Activated naive CD8-positive, alpha-beta T cell treated with anti-CD3 and anti-CD28 coated beads, Interleukin-2, amount 10 ng/mL, durations not matched to agents 7 days and 5 days (primary cell): ENCODE data around the gene VANGL2. TPM values are rescaled to one million over a fixed set of nuclear protein-coding genes. Genes with fewer than 3 reads are reported as not detected.

Experiments used
- ATAC-seq: fragments of 150-1000 bp; cut with Tn5 transposase; one replicate; pipeline ENCODE4 v1.10.0; 2021; ENCODE audit warnings: low read depth, moderate library complexity
- POLR2A ChIA-PET: fragments of 350-600 bp; sonication (Branson Sonifier 250); formaldehyde crosslinking; loops from one replicate; lab custom pipeline; 2021; ENCODE audit warnings: antibody characterized with exemption; lab: Charles Lee
- DNase-seq: peaks from one replicate; pipeline ENCODE4 v3.0.0; 2021
- H3K27ac Mint-ChIP-seq: one replicate; pipeline ENCODE4 v1.8.0; 2022; ENCODE audit warnings: mild to moderate bottlenecking, mixed read lengths
- H3K27me3 Mint-ChIP-seq: one replicate; pipeline ENCODE4 v1.8.0; 2022; ENCODE audit warnings: mild to moderate bottlenecking, moderate library complexity, mixed read lengths
- H3K36me3 Mint-ChIP-seq: one replicate; pipeline ENCODE4 v1.8.0; 2021; ENCODE audit warnings: mild to moderate bottlenecking, mixed read lengths
- H3K4me1 Mint-ChIP-seq: one replicate; pipeline ENCODE4 v1.8.0; 2021; ENCODE audit warnings: mixed read lengths
- H3K4me3 Mint-ChIP-seq: one replicate; pipeline ENCODE4 v1.8.0; 2022; ENCODE audit warnings: mild to moderate bottlenecking, moderate library complexity, mixed read lengths
- H3K9me3 Mint-ChIP-seq: one replicate; pipeline ENCODE4 v1.8.0; 2021; ENCODE audit warnings: mixed read lengths
- total RNA-seq, 2 experiments: library from RNA; stranded (reverse); gene quantifications; one replicate each; pipeline ENCODE4 v1.2.3, GENCODE V29; 2021

Gene VANGL2
- total RNA-seq, 2 experiments from 2014 or later = 0.06 to 0.34 TPM

DNA sequence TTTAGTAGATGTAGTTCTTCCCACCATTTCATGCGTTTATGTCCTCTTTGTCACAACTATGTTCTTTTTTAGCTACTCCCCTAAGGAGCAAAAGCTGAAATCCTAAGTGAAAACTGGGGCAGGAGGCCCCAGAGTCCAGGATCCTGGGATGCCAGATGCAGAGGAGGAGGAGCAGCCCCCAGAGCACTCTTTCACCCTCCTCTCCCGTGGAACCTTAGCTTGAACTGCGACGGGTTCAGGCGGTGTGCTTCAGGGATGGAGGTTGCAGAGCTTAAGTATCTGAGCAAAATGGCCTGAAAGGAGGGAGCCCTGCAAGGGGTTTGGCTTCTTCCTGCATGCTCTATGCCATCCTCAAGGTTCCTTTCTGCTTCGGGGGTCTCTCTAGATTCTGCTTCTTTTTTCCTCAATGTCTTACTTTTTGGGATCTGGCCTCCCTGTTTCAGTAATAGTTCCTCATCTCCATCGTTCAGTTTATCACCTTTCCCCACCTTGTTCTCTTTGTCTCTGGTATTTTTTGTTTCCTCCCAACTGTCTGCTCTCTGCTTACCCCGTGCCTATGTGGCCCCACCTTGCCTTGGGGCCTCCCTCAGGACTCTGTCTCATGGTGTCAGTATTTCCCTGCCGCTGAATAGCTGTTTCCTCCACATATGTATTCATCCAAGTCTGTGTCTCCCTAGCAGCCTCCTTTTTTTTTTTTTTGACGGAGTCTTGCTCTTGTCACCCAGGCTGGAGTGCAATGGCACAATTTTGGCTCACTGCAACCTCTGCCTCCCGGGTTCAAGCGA is 36.2 kb upstream of the VANGL2 start:
- H3K27ac Mint-ChIP-seq = peak overlapping the region; percentile 47
- POLR2A ChIA-PET = no interaction called here
- no peak overlapping the region for H3K4me3 Mint-ChIP-seq

DNA sequence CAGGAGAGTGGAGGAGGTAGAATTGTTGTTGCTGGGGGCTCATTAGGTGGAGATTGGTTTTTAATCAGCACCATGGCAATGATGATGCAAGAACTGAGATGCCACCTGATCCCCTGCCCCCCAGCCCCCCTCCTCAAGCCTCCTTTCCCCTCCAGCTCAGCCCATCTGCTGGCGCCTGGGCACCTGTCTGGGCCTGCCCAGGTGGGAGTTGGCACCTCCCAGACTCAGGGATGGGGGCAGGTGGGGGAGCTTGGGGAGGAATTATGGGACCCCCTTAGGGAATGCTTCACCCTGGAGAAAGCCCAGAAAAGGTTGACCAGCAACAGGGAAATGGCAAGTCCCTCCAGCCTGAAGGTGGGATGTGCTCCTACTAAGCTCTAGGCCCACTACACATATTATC is 35.0 kb upstream of the VANGL2 start:
- no peak for DNase-seq
- ATAC-seq = no peak
- Mint-ChIP-seq H3K4me1 (peaks cover 14% of the 10 kb centered on the region), H3K27ac (no peak overlapping the region), H3K27me3 (no peaks in the 10 kb centered on the region), H3K9me3 (no peaks in the 10 kb centered on the region), H3K4me3 (no peak overlapping the region), H3K36me3 (no peaks in the 10 kb centered on the region)
- POLR2A ChIA-PET = no interaction called here

More for the DNA sequence above, 36.2 kb upstream of the VANGL2 start:
- DNase-seq (no peak), ATAC-seq (no peak)
- Mint-ChIP-seq H3K27me3 (no peaks in the 10 kb centered on the region), H3K9me3 (no peaks in the 10 kb centered on the region), H3K36me3 (no peaks in the 10 kb centered on the region), H3K4me1 (peaks cover 14% of the 10 kb centered on the region)

DNA sequence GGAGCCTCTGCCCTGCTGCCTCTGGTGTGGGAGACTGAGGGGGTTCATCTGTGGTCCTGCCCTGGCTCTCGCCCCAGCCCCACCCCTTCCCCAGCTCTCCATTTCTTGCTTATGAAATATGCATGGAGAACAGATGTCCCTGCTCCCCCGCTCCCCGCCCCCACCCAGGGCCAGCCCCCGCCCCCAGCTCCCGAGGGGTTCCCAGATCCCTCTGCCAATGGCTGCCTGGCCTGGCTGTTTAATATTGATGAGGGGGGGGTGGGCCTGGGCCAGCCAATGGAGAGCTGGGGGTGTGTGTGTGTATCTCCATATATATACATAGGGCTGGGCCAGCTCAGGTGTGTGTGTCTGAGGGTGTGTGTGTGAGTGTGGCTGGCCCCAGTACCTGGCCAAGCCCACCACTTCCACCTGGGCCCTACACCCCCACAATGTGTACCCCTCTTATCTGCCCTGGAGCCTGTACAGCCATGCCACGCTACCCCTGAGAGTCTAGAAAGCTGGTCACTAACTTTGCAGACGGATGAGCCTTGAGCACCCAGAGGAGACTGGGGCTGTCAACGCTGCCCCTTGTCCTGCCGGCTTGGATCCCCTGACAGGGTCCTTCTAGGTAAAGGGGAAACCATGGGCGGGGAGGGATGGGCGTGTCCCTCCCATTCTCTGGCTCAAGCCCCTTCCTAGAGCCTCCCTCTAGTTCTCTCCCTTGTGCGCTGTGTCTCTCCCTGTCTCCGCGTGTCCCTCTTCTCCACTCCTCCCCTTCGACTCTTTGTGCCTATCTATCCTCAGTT is 33.4 kb upstream of the VANGL2 start, which contains the start of gene NHLH1:
Gene NHLH1 (plus strand): TSS at position 341 of the 785 bp plus-strand sequence. CDS start 3,661 bp downstream, outside the sequence.
- DNase-seq (no peak), ATAC-seq (no peak)
- Mint-ChIP-seq H3K27ac (peak within 1 kb of the TSS; percentile 61), H3K36me3 (no peaks in the 10 kb centered on the region), H3K4me1 (peaks cover 14% of the 10 kb centered on the region), H3K4me3 (no peak within 1 kb of the TSS), H3K9me3 (no peaks in the 10 kb centered on the region), H3K27me3 (no peaks in the 10 kb centered on the region)
- POLR2A ChIA-PET = no interaction called here

DNA sequence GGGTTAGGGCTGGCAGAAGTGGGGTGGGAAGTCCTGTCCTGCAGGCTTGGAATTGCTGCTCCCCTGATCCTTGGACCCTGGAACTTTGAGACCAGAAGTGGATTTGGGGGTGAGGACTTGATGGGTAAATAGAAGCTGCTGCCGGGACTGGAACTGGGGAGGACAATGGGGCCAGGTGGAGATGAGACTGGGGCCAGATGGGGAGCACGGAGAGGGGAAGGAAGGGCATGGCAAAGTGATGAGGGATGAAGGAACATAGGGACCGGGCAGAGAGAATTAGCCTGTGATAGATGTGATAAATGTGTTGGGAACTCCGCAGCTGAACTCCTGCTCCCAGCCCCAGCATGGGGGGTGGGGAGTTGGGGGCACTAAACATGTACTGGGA is 32.9 kb upstream of the VANGL2 start:
- H3K27me3 Mint-ChIP-seq = no peaks in the 10 kb centered on the region
- H3K27ac Mint-ChIP-seq = peak overlapping the region; percentile 61
- no peak for DNase-seq
- no peak overlapping the region for H3K4me3 Mint-ChIP-seq
- POLR2A ChIA-PET = interaction anchor here (0.6 kb wide), 1 partner anchor 121 kb away, joined by 3 read pairs; no protein-coding TSS in a partner anchor
- no peak for ATAC-seq
- no peaks in the 10 kb centered on the region for H3K36me3 Mint-ChIP-seq
- H3K9me3 Mint-ChIP-seq = no peaks in the 10 kb centered on the region
- peaks cover 14% of the 10 kb centered on the region for H3K4me1 Mint-ChIP-seq

GRCh38 chr1:160367934-160368923 is 32.1 kb upstream of the VANGL2 start:
- POLR2A ChIA-PET = interaction anchor here (0.6 kb wide), 1 partner anchor 120 kb away, joined by 3 read pairs; no protein-coding TSS in a partner anchor
- no peaks in the 10 kb centered on the region for H3K27me3 Mint-ChIP-seq
- H3K36me3 Mint-ChIP-seq = no peaks in the 10 kb centered on the region
- no peak overlapping the region for H3K4me3 Mint-ChIP-seq
- ATAC-seq (peak; percentile 59), DNase-seq (no peak)
- H3K27ac Mint-ChIP-seq = peak overlapping the region; percentile 61
- peaks cover 13% of the 10 kb centered on the region for H3K4me1 Mint-ChIP-seq
- no peaks in the 10 kb centered on the region for H3K9me3 Mint-ChIP-seq

DNA sequence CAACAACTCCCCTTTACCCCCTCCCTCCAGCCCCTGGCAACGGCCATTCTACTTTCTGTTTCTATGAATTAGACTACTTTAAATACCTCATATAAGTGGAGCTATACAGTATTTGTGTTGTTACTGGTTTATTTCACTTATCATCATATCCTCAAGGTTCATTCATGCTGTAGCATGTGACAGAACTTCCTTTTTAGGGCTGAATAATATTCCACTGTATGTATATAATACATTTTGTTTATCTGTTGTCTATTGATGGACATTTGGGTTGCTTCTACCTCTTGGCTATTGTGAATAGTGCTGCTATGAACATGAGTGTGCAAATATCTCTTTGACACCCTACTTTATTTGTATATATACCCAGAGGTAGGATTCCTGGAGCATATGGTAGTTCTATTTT is 31.3 kb upstream of the VANGL2 start:
- Mint-ChIP-seq H3K27me3 (no peaks in the 10 kb centered on the region), H3K27ac (no peak overlapping the region), H3K4me1 (peaks cover 11% of the 10 kb centered on the region), H3K36me3 (no peaks in the 10 kb centered on the region), H3K4me3 (no peak overlapping the region), H3K9me3 (no peaks in the 10 kb centered on the region)
- POLR2A ChIA-PET = no interaction called here
- no peak for ATAC-seq
- no peak for DNase-seq

DNA sequence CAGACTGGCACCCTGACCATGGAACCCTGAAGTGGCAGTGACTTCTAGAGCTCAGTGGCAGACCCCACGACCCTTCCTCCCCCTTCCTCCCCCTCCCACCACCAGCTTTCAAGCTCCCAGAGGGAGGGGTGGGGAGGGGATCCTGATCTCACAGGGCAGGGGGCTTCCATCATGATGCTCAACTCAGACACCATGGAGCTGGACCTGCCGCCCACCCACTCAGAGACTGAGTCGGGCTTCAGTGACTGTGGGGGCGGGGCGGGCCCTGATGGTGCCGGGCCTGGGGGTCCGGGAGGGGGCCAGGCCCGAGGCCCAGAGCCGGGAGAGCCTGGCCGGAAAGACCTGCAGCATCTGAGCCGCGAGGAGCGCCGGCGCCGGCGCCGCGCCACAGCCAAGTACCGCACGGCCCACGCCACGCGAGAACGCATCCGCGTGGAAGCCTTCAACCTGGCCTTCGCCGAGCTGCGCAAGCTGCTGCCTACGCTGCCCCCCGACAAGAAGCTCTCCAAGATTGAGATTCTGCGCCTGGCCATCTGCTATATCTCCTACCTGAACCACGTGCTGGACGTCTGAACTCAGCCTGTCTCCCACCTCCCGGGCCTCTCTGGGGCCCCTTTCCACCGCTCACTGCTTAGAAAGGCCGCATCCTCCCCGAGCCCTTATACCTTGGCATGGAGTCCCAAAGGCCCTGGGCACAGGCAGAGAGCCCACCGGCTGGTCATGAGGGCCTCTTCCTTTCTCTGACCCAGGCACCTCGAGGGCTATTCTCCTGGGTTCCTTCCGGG is 29.6 kb upstream of the VANGL2 start:
- H3K27ac Mint-ChIP-seq = no peak overlapping the region
- peaks cover 14% of the 10 kb centered on the region for H3K4me1 Mint-ChIP-seq
- POLR2A ChIA-PET = no interaction called here
- no peaks in the 10 kb centered on the region for H3K27me3 Mint-ChIP-seq
- H3K4me3 Mint-ChIP-seq = no peak overlapping the region
- ATAC-seq (no peak), DNase-seq (no peak)
- H3K36me3 Mint-ChIP-seq = no peaks in the 10 kb centered on the region
- H3K9me3 Mint-ChIP-seq = no peaks in the 10 kb centered on the region

GRCh38 chr1:160371346-160371631 is 29.1 kb upstream of the VANGL2 start:
- H3K27ac Mint-ChIP-seq = no peak overlapping the region
- H3K27me3 Mint-ChIP-seq = no peaks in the 10 kb centered on the region
- H3K4me1 Mint-ChIP-seq = peaks cover 18% of the 10 kb centered on the region
- POLR2A ChIA-PET = no interaction called here
- H3K36me3 Mint-ChIP-seq = no peaks in the 10 kb centered on the region
- DNase-seq = no peak
- H3K4me3 Mint-ChIP-seq = no peak overlapping the region
- ATAC-seq = no peak
- H3K9me3 Mint-ChIP-seq = no peaks in the 10 kb centered on the region

GRCh38 chr1:160371756-160372155 is 28.6 kb upstream of the VANGL2 start:
- ATAC-seq (no peak), DNase-seq (no peak)
- Mint-ChIP-seq H3K4me1 (peaks cover 20% of the 10 kb centered on the region), H3K4me3 (no peak overlapping the region), H3K9me3 (no peaks in the 10 kb centered on the region), H3K27ac (no peak overlapping the region), H3K27me3 (no peaks in the 10 kb centered on the region), H3K36me3 (no peaks in the 10 kb centered on the region)
- POLR2A ChIA-PET = no interaction called here

DNA sequence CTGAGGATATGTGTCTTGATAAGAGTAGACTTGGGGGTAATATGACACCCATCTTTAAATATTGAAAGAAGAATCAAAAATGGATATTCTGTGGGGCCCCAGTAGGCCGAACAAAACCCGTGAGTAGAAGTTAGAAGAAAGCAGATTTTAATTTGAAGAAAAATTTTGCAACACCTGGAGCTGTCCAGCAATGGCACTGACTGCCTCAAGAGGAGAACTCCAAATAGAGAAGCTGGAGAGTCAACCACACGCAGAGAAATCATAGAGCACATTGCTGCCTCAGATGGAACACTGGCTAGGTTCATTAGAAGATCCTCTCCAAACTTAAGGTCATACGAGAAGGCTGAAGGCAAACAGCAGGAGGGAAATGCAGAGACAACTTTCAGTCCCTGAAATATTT is 26.7 kb upstream of the VANGL2 start:
- H3K27me3 Mint-ChIP-seq = no peaks in the 10 kb centered on the region
- H3K9me3 Mint-ChIP-seq = no peaks in the 10 kb centered on the region
- H3K4me3 Mint-ChIP-seq = no peak overlapping the region
- no peak for ATAC-seq
- DNase-seq = no peak
- no peaks in the 10 kb centered on the region for H3K36me3 Mint-ChIP-seq
- H3K4me1 Mint-ChIP-seq = peaks cover 9% of the 10 kb centered on the region
- POLR2A ChIA-PET = interaction anchor here (0.6 kb wide), 1 partner anchor 25 kb away, joined by 3 read pairs; no protein-coding TSS in a partner anchor
- no peak overlapping the region for H3K27ac Mint-ChIP-seq

DNA sequence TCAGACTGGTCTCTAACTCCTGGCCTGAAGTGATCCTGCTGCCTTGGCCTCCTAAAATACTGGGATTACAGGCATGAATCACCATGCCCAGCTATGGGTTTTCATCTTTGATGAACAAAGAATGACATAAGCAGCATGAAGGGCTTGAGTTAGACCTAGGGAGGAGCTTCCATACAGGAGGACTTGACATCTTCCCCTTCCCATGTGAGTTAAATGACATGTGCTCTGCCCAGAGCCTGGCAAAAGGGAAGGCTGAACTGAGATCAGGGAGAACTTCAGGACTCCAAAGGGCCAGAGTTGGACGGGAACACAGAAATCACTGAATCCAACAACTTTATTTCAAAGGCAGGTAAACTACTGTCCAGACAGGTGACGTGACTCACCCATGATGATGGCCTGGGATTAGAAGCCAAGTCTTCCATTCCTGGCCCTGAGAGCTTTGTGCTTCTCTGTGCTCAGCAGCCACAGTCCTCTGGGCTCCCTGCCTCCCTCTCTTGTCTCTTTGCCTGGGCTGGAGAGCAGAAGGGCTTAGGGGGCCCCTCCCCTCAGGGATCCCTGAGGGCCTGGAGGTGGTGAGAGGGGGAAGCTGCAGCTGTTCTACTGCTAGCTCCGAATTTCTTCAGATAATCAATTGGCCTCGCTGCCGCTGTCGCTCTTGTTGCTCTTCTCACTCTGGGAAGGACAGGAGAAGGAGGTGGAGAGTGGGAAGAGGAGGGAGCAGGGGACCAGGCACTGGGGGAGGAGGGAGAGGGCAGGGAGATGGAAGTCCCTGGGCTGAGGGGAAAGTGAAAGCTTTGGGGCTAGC is 25.9 kb upstream of the VANGL2 start:
- Mint-ChIP-seq H3K36me3 (no peaks in the 10 kb centered on the region), H3K27ac (no peak overlapping the region), H3K4me3 (no peak overlapping the region), H3K9me3 (no peaks in the 10 kb centered on the region), H3K4me1 (peaks cover 9% of the 10 kb centered on the region), H3K27me3 (peaks cover 4% of the 10 kb centered on the region)
- DNase-seq = no peak
- POLR2A ChIA-PET = no interaction called here
- no peak for ATAC-seq
